MM.1S (cell line): ENCODE data around the gene CCKAR.

ENCODE experiments used
- DNase-seq: peaks from one replicate; pipeline ENCODE4 v3.0.0-alpha.2; 2015
- H2AFZ ChIP-seq: fragments of 300-600 bp; sonication (generic); 2 replicates; pipeline ENCODE4 v1.6.0; 2016; ENCODE audit warnings: antibody characterized with exemption, low read length
- H3F3A ChIP-seq: fragments of 300-600 bp; sonication (generic); 2 replicates; pipeline ENCODE4 v1.6.1; 2016; ENCODE audit warnings: mild to moderate bottlenecking, antibody characterized with exemption, low read length, moderate library complexity, mixed read lengths; ENCODE audit not compliant: insufficient read depth
- H3K27ac ChIP-seq: fragments of 300-600 bp; sonication (generic); 2 replicates; pipeline ENCODE4 v1.5.1; 2016; ENCODE audit warnings: mild to moderate bottlenecking, low read length
- H3K27me3 ChIP-seq: fragments of 300-600 bp; sonication (generic); replicated peaks from 2 replicates; pipeline ENCODE4 v1.6.0; 2016; ENCODE audit warnings: low read length; ENCODE audit not compliant: insufficient read depth
- H3K36me3 ChIP-seq: fragments of 300-600 bp; sonication (generic); replicated peaks from 2 replicates; pipeline ENCODE4 v1.6.1; 2016; ENCODE audit warnings: mild to moderate bottlenecking, low read length, mixed read lengths; ENCODE audit not compliant: insufficient read depth
- H3K4me1 ChIP-seq: fragments of 300-600 bp; sonication (generic); 2 replicates; pipeline ENCODE4 v1.6.1; 2016; ENCODE audit warnings: low read length, mixed read lengths
- H3K4me2 ChIP-seq: fragments of 300-600 bp; sonication (generic); 2 replicates; pipeline ENCODE4 v1.6.0; 2016; ENCODE audit warnings: low read depth, low read length
- H3K4me3 ChIP-seq: fragments of 300-600 bp; sonication (generic); 2 replicates; pipeline ENCODE4 v1.5.1; 2016; ENCODE audit warnings: low read length, mixed read lengths
- H3K79me2 ChIP-seq: fragments of 300-600 bp; sonication (generic); 2 replicates; pipeline ENCODE4 v1.6.1; 2016; ENCODE audit warnings: mixed run types, low read length, mixed read lengths
- H3K9ac ChIP-seq: fragments of 300-600 bp; sonication (generic); 2 replicates; pipeline ENCODE4 v1.6.1; 2016; ENCODE audit warnings: low read length, mixed read lengths
- H3K9me2 ChIP-seq: fragments of 300-600 bp; sonication (generic); replicated peaks from 2 replicates; pipeline ENCODE4 v1.6.1; 2016; ENCODE audit warnings: mild to moderate bottlenecking, low read length, mixed read lengths; ENCODE audit not compliant: insufficient read depth
- H3K9me3 ChIP-seq: fragments of 300-600 bp; sonication (generic); replicated peaks from 2 replicates; pipeline ENCODE4 v1.6.1; 2016; ENCODE audit warnings: mild to moderate bottlenecking, low read length, mixed read lengths; ENCODE audit not compliant: insufficient read depth
- H4K20me1 ChIP-seq: fragments of 300-600 bp; sonication (generic); 2 replicates; pipeline ENCODE4 v1.6.1; 2016; ENCODE audit warnings: mild to moderate bottlenecking, low read length, moderate library complexity, mixed read lengths; ENCODE audit not compliant: insufficient read depth
- CTCF ChIP-seq: fragments of 300-600 bp; sonication (generic); IDR thresholded peaks from 2 replicates; pipeline ENCODE4 v1.5.1; 2016; ENCODE audit warnings: antibody characterized with exemption, low read length, mixed read lengths
- EZH2 ChIP-seq: fragments of 300-600 bp; sonication (generic); optimal IDR thresholded peaks from 2 replicates; pipeline ENCODE3; 2017; ENCODE audit warnings: low read depth, mild to moderate bottlenecking, antibody characterized with exemption, low read length, mixed read lengths
- EZH2phosphoT487 ChIP-seq: fragments of 300-600 bp; sonication (generic); IDR thresholded peaks from 2 replicates; pipeline ENCODE4 v1.6.1; 2018; ENCODE audit warnings: antibody characterized with exemption, low read length

Gene CCKAR

GRCh38 chr4:26441771-26442170 lies 48.5 kb downstream of the CCKAR start:
- no peak overlapping the region for H2AFZ ChIP-seq
- H3F3A ChIP-seq: no peaks in the 10 kb centered on the region
- no peaks in the 10 kb centered on the region for H3K9me2 ChIP-seq
- no peak overlapping the region for H3K9ac ChIP-seq
- no peaks in the 10 kb centered on the region for H3K79me2 ChIP-seq
- H3K27me3 ChIP-seq: no peaks in the 10 kb centered on the region
- TF ChIP-seq EZH2phosphoT487: no peak
- TF ChIP-seq CTCF: no peak
- no peak for TF ChIP-seq EZH2
- H3K36me3 ChIP-seq: no peaks in the 10 kb centered on the region
- H3K4me3 ChIP-seq: no peak overlapping the region
- no peak overlapping the region for H3K4me2 ChIP-seq
- DNase-seq: no peak
- no peaks in the 10 kb centered on the region for H4K20me1 ChIP-seq
- no peak overlapping the region for H3K27ac ChIP-seq
- H3K9me3 ChIP-seq: no peaks in the 10 kb centered on the region
- no peaks in the 10 kb centered on the region for H3K4me1 ChIP-seq

GRCh38 chr4:26441102-26441501 lies 49.2 kb downstream of the CCKAR start:
- Histone ChIP-seq H3K9me3 (no peaks in the 10 kb centered on the region), H3K4me2 (no peak overlapping the region), H3K27me3 (no peaks in the 10 kb centered on the region), H2AFZ (no peak overlapping the region), H3K9ac (no peak overlapping the region), H3K4me1 (no peaks in the 10 kb centered on the region), H3K9me2 (no peaks in the 10 kb centered on the region), H3K4me3 (no peak overlapping the region), H3K36me3 (no peaks in the 10 kb centered on the region), H3K79me2 (no peaks in the 10 kb centered on the region), H3K27ac (no peak overlapping the region), H4K20me1 (no peaks in the 10 kb centered on the region), H3F3A (no peaks in the 10 kb centered on the region)
- DNase-seq: no peak
- TF ChIP-seq EZH2: no peak
- no peak for TF ChIP-seq EZH2phosphoT487
- no peak for TF ChIP-seq CTCF

GRCh38 chr4:26434030-26434639 lies 56.1 kb downstream of the CCKAR start:
- Histone ChIP-seq H4K20me1 (no peaks in the 10 kb centered on the region), H3K9ac (no peak overlapping the region), H3K4me1 (no peaks in the 10 kb centered on the region), H3K27me3 (no peaks in the 10 kb centered on the region), H3K27ac (no peak overlapping the region), H3F3A (no peaks in the 10 kb centered on the region), H3K9me3 (no peaks in the 10 kb centered on the region), H3K9me2 (no peaks in the 10 kb centered on the region), H3K36me3 (no peaks in the 10 kb centered on the region), H2AFZ (no peak overlapping the region), H3K4me3 (no peak overlapping the region), H3K4me2 (no peak overlapping the region), H3K79me2 (no peaks in the 10 kb centered on the region)
- no peak for DNase-seq
- TF ChIP-seq CTCF: no peak
- TF ChIP-seq EZH2phosphoT487: no peak
- TF ChIP-seq EZH2: no peak
